Natural killer cell (primary cell): Measurements from ENCODE around the gene ZNF474. TPM values are rescaled to one million over a fixed set of nuclear protein-coding genes. Genes with fewer than 3 reads are reported as not detected.

Source experiments
- ATAC-seq, 3 donors: fragments of 150-1000 bp in 2 of 3; fragments of 200-7000 bp in 1 of 3; cut with Tn5 transposase; 1 replicate in 1 of 3; 2 replicates in 2 of 3; pipeline ENCODE4 v1.10.0; 2021; ENCODE audit warnings: mild to moderate bottlenecking in 2 of 3, moderate library complexity in 2 of 3
- DNase-seq, 2 donors: peaks; one replicate each; pipeline versions ENCODE4 v3.0.0 to v3.0.0-alpha.2; 2013 to 2021; ENCODE audit warnings: mixed read lengths in 1 of 2
- H3K27ac ChIP-seq: one replicate; pipeline ENCODE4 v1.5.1; 2013; ENCODE audit warnings: mild to moderate bottlenecking, low read length
- H3K27me3 ChIP-seq: one replicate; pipeline ENCODE4 v1.6.1; 2013; ENCODE audit warnings: low read length; ENCODE audit not compliant: control insufficient read depth, insufficient read depth
- H3K36me3 ChIP-seq: one replicate; pipeline ENCODE4 v1.6.1; 2013; ENCODE audit warnings: low read length; ENCODE audit not compliant: control insufficient read depth, insufficient read depth
- H3K4me1 ChIP-seq: one replicate; pipeline ENCODE4 v1.6.1; 2013; ENCODE audit warnings: low read length; ENCODE audit not compliant: control insufficient read depth, insufficient read depth
- H3K4me3 ChIP-seq: one replicate; pipeline ENCODE4 v1.5.1; 2013; ENCODE audit warnings: low read length
- H3K9me3 ChIP-seq: one replicate; pipeline ENCODE4 v1.6.1; 2013; ENCODE audit warnings: low read length; ENCODE audit not compliant: control insufficient read depth, insufficient read depth
- H3K27ac Mint-ChIP-seq, 2 donors: one replicate each; pipeline ENCODE4 v1.8.0; 2022; ENCODE audit warnings: mild to moderate bottlenecking in 2 of 2, mixed read lengths in 2 of 2, moderate library complexity in 1 of 2
- H3K27me3 Mint-ChIP-seq, 2 donors: one replicate each; pipeline ENCODE4 v1.8.0; 2022; ENCODE audit warnings: low read depth in 2 of 2, mixed read lengths in 2 of 2
- H3K36me3 Mint-ChIP-seq: one replicate; pipeline ENCODE4 v1.8.0; 2022; ENCODE audit warnings: mixed read lengths
- H3K4me1 Mint-ChIP-seq, 2 donors: one replicate each; pipeline ENCODE4 v1.8.0; 2022; ENCODE audit warnings: mixed read lengths in 2 of 2
- H3K4me3 Mint-ChIP-seq: one replicate; pipeline ENCODE4 v1.8.0; 2022; ENCODE audit warnings: mild to moderate bottlenecking, moderate library complexity, mixed read lengths
- H3K9me3 Mint-ChIP-seq, 2 donors: one replicate each; pipeline ENCODE4 v1.8.0; 2022; ENCODE audit warnings: mixed read lengths in 2 of 2
- CTCF ChIP-seq: fragments of 200-600 bp; IDR thresholded peaks from one replicate; pipeline ENCODE4 v1.8.0; 2022; ENCODE audit warnings: antibody characterized with exemption
- WGBS: methylation state at CpG from one replicate; pipeline ENCODE4 v1.1.7; 2013; ENCODE audit warnings: missing lambda C conversion rate; ENCODE audit not compliant: insufficient coverage; 5-methylcytosine and 5-hydroxymethylcytosine counted together
- intact Hi-C: fragments of 100-400 bp; cut with micrococcal nuclease; formaldehyde crosslinking; loops from one replicate; pipeline ENCODE4 v1.14.2; 2022
- total RNA-seq, 4 donors: library from RNA; stranded (reverse); fragments of 120-200 nt in 1 of 4; gene quantifications; one replicate each; pipeline versions ENCODE4 v1.2.3 to v1.2.4, GENCODE V29; 2013 to 2022

The ZNF474 gene
- total RNA-seq, 3 donors from 2014 or later (not counting 1 experiment from before 2014, with no cell fraction given), result 0.21 TPM; not detected in 2

- Mint-ChIP-seq H3K27ac (no peak overlapping the region), H3K4me1 (no peaks in the 10 kb centered on the region), H3K9me3 (peaks cover 0 to 3% of the 10 kb centered on the region in 2 donors), H3K27me3 (no peaks in the 10 kb centered on the region), H3K4me3 (no peak overlapping the region), H3K36me3 (no peaks in the 10 kb centered on the region)
- WGBS, result 92% methylated on average over 3 of the region's 4 CpGs
- no peaks in the 10 kb centered on the region for H3K36me3 ChIP-seq
- H3K4me1 ChIP-seq, result no peaks in the 10 kb centered on the region
- no peak for TF ChIP-seq CTCF
- DNase-seq, result no peak
- H3K27ac ChIP-seq, result no peak overlapping the region
- no peaks in the 10 kb centered on the region for H3K27me3 ChIP-seq
- no peak overlapping the region for H3K4me3 ChIP-seq
- ATAC-seq, result no peak
- intact Hi-C loops, result no loop called here
- H3K9me3 ChIP-seq, result no peaks in the 10 kb centered on the region
Observed at GRCh38 chr5:122163121-122164069, 34.0 kb downstream of the ZNF474 start.

- H3K36me3 ChIP-seq, result no peaks in the 10 kb centered on the region
- Mint-ChIP-seq H3K4me1 (no peaks in the 10 kb centered on the region), H3K27ac (no peak overlapping the region), H3K27me3 (no peaks in the 10 kb centered on the region), H3K4me3 (no peak overlapping the region), H3K36me3 (no peaks in the 10 kb centered on the region), H3K9me3 (peaks cover 0 to 2% of the 10 kb centered on the region in 2 donors)
- no peaks in the 10 kb centered on the region for H3K4me1 ChIP-seq
- no peaks in the 10 kb centered on the region for H3K9me3 ChIP-seq
- no peak overlapping the region for H3K4me3 ChIP-seq
- ATAC-seq (no peak), DNase-seq (no peak)
- intact Hi-C loops, result no loop called here
- no peaks in the 10 kb centered on the region for H3K27me3 ChIP-seq
- H3K27ac ChIP-seq, result no peak overlapping the region
- TF ChIP-seq CTCF, result no peak
Observed at GRCh38 chr5:122164070-122164435, 34.7 kb downstream of the ZNF474 start.

GRCh38 chr5:122164831-122165558 lies 35.6 kb downstream of the ZNF474 start:
- H3K27ac ChIP-seq, result no peak overlapping the region
- H3K4me1 ChIP-seq, result no peaks in the 10 kb centered on the region
- ATAC-seq (no peak), DNase-seq (no peak)
- Mint-ChIP-seq H3K36me3 (no peaks in the 10 kb centered on the region), H3K27me3 (no peaks in the 10 kb centered on the region), H3K4me3 (no peak overlapping the region), H3K27ac (no peak overlapping the region), H3K9me3 (peaks cover 0 to 2% of the 10 kb centered on the region in 2 donors), H3K4me1 (no peaks in the 10 kb centered on the region)
- intact Hi-C loops, result no loop called here
- H3K9me3 ChIP-seq, result no peaks in the 10 kb centered on the region
- TF ChIP-seq CTCF, result no peak
- 85% methylated on average over 3 of the region's 3 CpGs for WGBS
- no peak overlapping the region for H3K4me3 ChIP-seq
- H3K36me3 ChIP-seq, result no peaks in the 10 kb centered on the region
- H3K27me3 ChIP-seq, result no peaks in the 10 kb centered on the region
